NCI-H146 treated with DMSO at 0.1 percent for 48 hours (cell line): ENCODE measurements around the gene SLC8A3.
A peak's percentile ranks its signal among the peaks of the same experiment; 100 is the strongest.

Experiments used
- DNase-seq: peaks from one replicate; lab custom pipeline; 2025; ENCODE audit not compliant: unreplicated experiment; lab: John Stamatoyannopoulos, UW

SLC8A3 gene

GRCh38 chr14:70177081-70177800, 11.5 kb downstream of the SLC8A3 start:
- DNase-seq, result no peak

DNA sequence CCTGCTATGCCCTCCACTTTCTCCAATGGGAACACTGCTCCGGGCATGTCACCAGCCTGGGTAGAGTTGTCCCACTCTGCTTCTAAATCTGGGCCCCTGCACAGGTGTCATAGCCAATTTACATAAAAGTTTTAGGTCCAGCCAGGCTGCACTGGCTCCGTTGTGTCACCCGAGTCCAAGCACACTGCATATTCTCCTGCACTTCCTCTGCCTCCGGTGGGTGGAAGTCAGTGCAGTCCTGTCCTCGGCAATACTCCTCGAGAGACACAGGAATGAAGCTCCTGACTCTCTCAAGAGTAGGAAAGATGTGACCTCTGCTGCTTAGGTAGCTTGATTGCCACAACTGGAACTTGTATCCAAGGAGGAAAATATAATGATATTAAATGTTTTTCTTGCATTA, 15.2 kb downstream of the SLC8A3 start:
- DNase-seq, result no peak

GRCh38 chr14:70171726-70172125, 17.0 kb downstream of the SLC8A3 start:
- DNase-seq, result no peak

DNA sequence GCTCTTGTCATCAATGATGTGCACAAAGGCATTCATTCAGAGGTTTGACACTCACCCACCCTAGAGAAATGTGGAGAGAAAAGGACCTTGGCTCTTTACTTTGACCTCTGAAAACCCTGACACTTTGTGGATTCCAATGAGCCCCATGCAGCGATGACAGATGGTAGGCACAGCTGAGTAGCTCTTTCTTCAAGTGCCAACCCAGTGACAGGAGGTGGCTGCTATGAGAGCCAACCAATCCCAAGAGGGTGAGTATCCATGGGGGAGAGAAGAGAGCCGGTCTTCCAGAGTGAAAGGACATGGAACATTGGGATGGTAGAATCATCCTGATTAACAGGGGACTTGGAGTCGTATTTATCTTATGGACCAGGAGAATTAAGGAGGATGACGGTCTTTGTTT, 17.8 kb downstream of the SLC8A3 start:
- DNase-seq, result no peak

DNA sequence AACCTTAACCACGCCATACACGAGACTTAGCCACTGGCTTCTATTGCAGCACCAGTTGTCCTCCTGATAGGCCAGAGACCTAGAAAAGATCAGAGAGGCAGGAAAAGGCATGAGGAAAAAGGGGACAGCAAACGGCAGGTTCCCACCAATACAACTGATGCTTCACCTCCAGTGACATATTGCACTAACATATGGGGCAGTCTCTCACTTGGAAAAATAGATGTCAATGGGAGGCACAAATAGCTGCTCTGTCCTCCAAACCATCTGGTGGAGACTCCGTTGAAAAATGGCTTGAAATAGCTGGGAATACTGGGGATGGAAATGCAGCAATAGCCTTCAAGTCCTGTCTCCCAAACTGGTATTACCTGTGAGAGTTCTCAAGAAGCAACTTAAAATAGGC, 20.3 kb downstream of the SLC8A3 start:
- DNase-seq, result no peak

DNA sequence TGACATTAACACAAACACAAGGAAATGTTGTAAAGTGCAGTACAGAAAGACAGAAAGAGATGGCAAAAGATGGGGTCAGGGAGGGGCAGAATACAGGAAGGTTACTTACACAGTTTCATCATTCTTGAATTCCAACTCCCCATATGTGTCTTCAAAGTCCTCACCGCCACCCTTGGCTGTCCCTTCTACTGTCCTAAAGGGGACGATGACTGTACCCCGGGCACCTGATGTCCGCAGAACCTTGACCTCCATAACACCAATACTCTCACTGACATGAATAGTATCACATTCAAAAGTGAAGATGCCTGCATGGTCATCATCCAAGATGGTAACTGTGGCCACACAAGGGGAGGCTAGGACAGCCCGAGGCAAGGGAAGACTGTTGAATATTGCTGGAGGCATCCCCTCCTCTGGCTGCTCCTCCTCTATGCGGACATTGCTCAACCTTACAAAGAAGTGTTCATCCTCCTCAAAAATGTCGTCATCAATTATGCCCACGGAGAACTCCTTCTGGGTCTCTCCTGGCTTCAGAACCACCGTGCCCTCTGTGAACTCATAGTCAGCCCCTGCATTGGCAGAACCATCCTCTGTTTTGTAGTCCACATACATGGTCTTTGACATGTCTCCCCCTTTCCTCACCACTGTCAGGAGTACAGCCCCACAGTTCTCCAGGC, 22.1 kb downstream of the SLC8A3 start:
- no peak for DNase-seq

- DNase-seq, result no peak
These were observed 26.4 kb downstream of the SLC8A3 start for GRCh38 chr14:70162358-70162757.

DNA sequence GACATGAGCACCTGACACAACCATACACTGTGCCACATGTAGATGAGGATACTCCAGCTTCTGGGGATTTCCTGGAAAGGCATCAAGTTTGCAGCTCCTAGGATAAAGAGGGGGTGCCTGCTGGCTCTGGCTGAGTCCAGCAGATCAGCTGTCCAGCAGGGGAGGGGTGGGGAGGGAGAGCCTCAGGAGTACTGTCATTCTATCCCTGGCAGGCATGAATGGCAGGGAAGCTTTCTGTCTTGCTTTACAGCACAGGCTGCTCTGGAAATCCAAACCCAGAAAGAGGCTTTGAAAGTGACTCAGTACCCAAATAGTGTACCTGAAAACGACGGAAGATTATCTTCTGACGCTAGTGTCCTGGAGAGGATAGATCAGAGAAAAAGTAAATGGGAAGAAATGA, 32.2 kb downstream of the SLC8A3 start:
- no peak for DNase-seq

GRCh38 chr14:70152704-70153103, 36.0 kb downstream of the SLC8A3 start:
- DNase-seq, result peak; percentile 27

DNA sequence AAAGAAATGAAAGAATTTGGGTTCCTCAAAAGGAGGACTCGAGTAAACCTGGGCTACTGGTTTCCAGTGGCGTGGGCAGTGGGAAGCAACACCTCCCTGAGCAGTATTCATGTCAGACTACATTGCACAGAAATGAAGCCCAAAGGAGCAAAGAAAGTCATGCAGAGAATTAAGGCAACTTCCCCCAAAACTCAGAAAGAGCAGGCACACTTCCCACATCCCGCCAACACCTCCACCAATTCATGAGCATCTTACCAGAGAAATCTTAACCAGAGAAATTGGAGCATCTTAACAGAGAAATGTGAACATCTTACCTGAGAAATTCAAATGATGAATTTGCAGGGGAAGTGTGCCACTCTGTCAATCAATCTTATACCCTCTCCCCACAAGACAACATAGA, 36.7 kb downstream of the SLC8A3 start:
- no peak for DNase-seq

GRCh38 chr14:70149596-70150165, 39.1 kb downstream of the SLC8A3 start:
- DNase-seq, result no peak

DNA sequence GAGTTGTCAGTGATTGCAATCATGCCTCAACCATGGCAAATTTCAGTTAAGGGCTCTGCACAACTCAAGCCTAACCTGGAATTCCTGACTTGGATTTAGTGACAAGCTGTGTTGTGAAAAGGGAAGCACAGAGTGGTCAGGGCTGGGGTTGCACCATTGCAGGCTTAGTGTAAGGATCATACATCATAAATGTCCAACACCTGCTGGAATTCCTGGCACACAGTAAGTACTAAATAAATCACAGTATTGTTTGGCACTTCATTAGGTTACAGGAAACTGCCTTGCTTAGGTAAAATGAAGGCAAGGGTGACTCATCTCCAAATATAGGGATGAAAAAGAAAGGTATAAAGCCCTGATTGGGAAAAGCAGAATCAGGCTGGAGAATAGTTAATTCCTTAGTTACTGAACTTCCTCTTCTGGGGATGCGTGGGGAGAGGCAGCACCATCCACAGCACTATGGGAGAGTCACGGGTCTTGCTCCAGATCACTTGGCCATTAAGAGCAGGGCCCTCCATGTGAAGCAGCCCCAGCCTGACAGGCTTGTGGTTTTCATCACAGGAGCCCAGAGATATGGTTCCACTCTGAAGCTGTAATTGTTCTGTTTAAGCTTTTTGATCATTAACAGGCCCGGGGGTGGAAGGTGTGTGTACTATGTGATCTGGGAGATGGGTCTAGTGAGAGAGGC, 39.7 kb downstream of the SLC8A3 start:
- no peak for DNase-seq

- DNase-seq, result no peak
These were observed 40.4 kb downstream of the SLC8A3 start for GRCh38 chr14:70148351-70148750.

GRCh38 chr14:70144046-70144445, 44.7 kb downstream of the SLC8A3 start:
- DNase-seq, result no peak

GRCh38 chr14:70143306-70143705, 45.4 kb downstream of the SLC8A3 start:
- no peak for DNase-seq

DNA sequence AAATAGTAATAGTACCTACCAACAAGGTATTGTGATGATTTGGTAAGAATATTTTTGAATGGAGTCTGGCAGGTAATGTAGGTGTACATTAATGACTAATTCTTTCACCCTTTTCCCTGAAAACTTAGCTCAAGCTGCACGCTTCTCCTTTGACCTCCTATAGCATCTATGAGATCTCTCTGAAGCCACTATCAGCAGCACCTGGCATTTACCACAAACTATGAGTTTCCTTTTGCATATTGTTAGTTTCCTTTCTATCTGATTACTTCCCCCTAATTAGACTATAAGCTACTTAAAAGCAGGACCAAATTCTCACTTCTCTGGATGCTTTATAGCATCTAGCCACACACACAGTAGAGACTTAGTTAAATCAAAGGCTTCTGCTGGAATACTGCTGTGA, 48.1 kb downstream of the SLC8A3 start:
- DNase-seq, result no peak

DNA sequence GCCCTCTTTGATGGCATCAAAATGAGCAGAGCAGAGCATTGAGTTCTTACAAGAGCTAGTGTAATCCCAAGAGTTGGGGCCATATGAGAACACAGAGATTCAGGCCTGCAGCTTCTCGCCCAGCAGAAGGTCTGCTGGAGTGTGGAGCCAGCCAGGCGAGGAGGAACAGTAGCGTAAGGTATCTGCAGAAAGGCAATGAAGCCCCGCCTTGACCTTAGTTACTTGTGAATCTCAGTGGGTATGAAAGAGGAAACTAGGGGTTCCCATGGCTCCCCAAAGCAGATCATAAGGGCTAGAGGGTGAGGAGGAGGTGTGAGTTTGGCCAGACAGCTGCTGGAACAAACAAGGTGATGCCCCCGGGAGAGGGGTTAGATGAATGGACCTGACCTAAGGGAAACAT, 49.4 kb downstream of the SLC8A3 start:
- DNase-seq, result no peak

GRCh38 chr14:70137788-70138187, 51.0 kb downstream of the SLC8A3 start:
- DNase-seq, result no peak

- no peak for DNase-seq
These were observed 55.3 kb downstream of the SLC8A3 start for GRCh38 chr14:70133461-70133860.

DNA sequence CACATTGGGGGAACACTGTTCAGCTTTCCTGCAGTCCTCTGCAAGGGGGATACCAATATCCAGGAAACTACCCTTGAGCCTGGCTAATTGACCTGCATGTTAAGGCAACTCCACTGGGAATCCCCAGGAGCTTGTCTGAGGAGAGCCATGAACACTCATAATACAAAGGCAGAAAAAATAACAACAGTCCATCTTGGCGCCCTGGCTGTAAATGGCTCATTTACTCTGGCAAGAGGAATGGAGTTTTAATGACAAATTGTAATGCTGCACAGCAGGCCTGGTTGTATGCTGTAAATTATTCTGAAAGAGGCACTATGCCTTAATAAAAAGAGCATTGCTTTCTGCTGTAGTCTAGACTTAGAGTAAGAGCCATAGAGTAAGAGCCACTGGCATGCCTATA, 58.3 kb downstream of the SLC8A3 start:
- DNase-seq, result no peak

DNA sequence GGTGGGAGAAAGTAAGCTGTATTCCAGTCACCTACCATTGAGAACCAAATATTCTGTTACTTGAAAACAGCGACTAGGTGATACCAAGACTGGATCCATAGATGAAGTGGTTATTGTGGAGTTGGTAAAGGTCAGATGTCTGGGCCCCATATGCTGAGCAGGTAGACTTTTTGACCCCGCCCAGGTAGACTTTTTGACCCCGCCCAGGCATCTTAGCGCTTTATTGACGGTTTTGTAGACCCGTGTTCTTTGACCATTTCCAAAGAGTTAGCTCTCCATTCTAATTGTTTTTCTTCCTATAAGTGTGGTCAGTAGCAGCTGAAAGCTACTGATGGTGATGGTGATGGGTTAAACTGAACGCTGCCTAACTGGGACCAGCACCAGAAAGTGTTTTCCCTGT, 61.6 kb downstream of the SLC8A3 start:
- no peak for DNase-seq

GRCh38 chr14:70123796-70124195, 65.0 kb downstream of the SLC8A3 start:
- no peak for DNase-seq
